Stomach (tissue), 9 donors: ENCODE data around the gene HGS. TPM values are rescaled to one million over a fixed set of nuclear protein-coding genes. Genes with fewer than 3 reads are reported as not detected.

Experiments used
- DNase-seq, 2 donors: peaks; one replicate each; pipeline versions ENCODE4 v3.0.0 to v3.0.0-alpha.2; 2013 to 2019
- H3K27ac ChIP-seq, 5 donors: fragments of 200-600 bp in 4 of 5; sonication (generic) in 4 of 5; one replicate each; pipeline ENCODE4 v1.5.1; 2013 to 2019; ENCODE audit warnings: mild to moderate bottlenecking in 1 of 5, moderate library complexity in 1 of 5
- H3K27me3 ChIP-seq, 3 donors: fragments of 200-600 bp; sonication (generic); one replicate each; pipeline ENCODE4 v1.5.1; 2017 to 2019; ENCODE audit warnings: mixed run types in 1 of 3
- H3K36me3 ChIP-seq, 4 donors: fragments of 200-600 bp; sonication (generic); 1 replicate in 3 of 4; 2 replicates in 1 of 4; pipeline ENCODE4 v1.5.1; 2016 to 2019
- H3K4me1 ChIP-seq, 4 donors: fragments of 200-600 bp; sonication (generic); one replicate each; pipeline ENCODE4 v1.5.1; 2016 to 2019
- H3K4me3 ChIP-seq, 4 donors: fragments of 200-600 bp; sonication (generic) in 3 of 4; one replicate each; pipeline ENCODE4 v1.5.1; 2016 to 2019; ENCODE audit warnings: mild to moderate bottlenecking in 1 of 4
- H3K9me3 ChIP-seq, 4 donors: fragments of 200-600 bp; sonication (generic); one replicate each; pipeline ENCODE4 v1.5.1; 2016 to 2019
- EP300 ChIP-seq: sonication (generic); formaldehyde crosslinking; IDR thresholded peaks from one replicate; pipeline ENCODE4 v1.6.1; 2017; ENCODE audit warnings: antibody characterized with exemption
- POLR2A ChIP-seq, 4 donors: fragments of 450-650 bp; IDR thresholded peaks; one replicate each; pipeline ENCODE4 v1.6.1; 2016; ENCODE audit warnings: antibody characterized with exemption in 4 of 4, control low read depth in 2 of 4, mild to moderate bottlenecking in 1 of 4, moderate library complexity in 1 of 4
- POLR2AphosphoS5 ChIP-seq, 3 donors: sonication (generic); formaldehyde crosslinking; IDR thresholded peaks; one replicate each; pipeline ENCODE4 v1.6.1; 2016; ENCODE audit warnings: antibody characterized with exemption in 3 of 3
- WGBS, 5 donors: extraction: QIAGEN DNeasy Blood & Tissue Kit in 3 of 5; methylation state at CpG; one replicate each; pipeline versions ENCODE4 v1.1.5 to v1.1.7; 2013 to 2018; 5-methylcytosine and 5-hydroxymethylcytosine counted together
- intact Hi-C: fragments of 100-400 bp; cut with DNase I; formaldehyde crosslinking; loops from one replicate; pipeline ENCODE4 v1.15.1; 2023; ENCODE audit warnings: low total_unique reads
- polyA plus RNA-seq, 3 donors: library from polyadenylated mRNA; stranded (reverse); fragments of 200-250 nt; gene quantifications; one replicate each; pipeline ENCODE4 v1.2.3, GENCODE V29; 2013
- total RNA-seq, 5 donors: library from RNA; depleted of rRNA; stranded (reverse); fragments of >200 nt; gene quantifications; one replicate each; pipeline versions ENCODE4 v1.1.0 to v1.2.3, GENCODE V29; 2014 to 2016
- TF ChIP-seq, protein P1 (sequence below), 7 experiments: fragments of 450-650 bp in 4 of 7; fragments of 200-600 bp in 3 of 7; sonication (generic) in 3 of 7; IDR thresholded peaks; one replicate each; pipeline ENCODE4 v1.5.1; 2016 to 2019; ENCODE audit warnings: antibody characterized with exemption in 7 of 7, control low read depth in 2 of 7, mild to moderate bottlenecking in 1 of 7
- donor health status: healthy with polysubstance abuse.
- donor health status: Bipolar disorder and iron deficiency.
- donor health status: healthy.

The HGS gene
- total and polyA plus RNA-seq, 8 donors = 52.0 to 275 (median 129) TPM

DNA sequence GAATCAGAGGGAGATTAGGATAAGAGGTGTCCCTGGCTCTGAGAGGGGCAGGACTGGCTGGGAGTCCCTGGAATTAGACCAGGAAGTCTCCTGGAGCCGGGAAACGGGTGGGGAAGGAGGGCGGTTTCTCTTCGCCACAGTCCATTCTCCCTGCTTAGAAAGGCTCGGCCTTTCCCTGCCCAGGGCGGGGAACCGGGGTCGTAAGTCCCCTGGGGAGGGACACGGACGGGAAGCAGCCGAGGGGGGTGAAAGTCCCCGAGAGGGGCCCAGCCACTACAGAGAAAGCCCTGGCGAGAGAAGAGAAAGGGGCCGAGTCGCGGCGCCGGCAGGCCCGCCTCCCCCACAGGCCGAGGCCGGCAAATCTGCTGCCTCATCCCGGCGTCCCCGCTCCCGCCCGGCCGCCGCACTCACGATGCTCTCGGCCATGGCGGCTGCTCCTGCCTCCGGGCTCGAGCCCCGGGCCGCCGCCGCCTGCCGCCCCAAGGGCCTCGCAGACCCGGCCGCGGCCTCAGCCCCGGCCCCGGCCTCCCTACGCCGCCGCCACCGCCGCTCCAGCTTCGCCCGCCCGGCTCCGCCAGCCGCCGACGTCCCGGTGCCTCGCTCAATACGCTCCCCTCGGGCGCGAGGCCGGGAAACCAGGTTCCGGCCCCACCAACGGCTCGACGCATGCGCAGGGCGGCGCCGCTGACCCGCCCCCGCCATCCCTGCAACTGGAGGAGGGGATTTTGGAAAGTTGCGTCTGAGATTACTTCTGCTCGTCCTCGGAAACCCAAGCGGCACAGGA, 47.1 kb upstream of the HGS start, which contains the start of the genes NPLOC4 and TSPAN10:
Gene NPLOC4, minus strand, starts transcription at position 608 of the 784 bp plus-strand sequence. Its CDS starts 182 bp downstream, at position 426.
Gene TSPAN10, plus strand, starts transcription at position 692 of the 784 bp plus-strand sequence. CDS start 5,217 bp downstream, outside the sequence.
- Histone ChIP-seq H3K27me3 (no peaks in the 10 kb centered on the region), H3K4me3 (peak within 1 kb of the TSS; percentile 65 to 97 (median 80)), H3K36me3 (peaks cover 0 to 3% (median 2%) of the 10 kb centered on the region in 4 donors), H3K27ac (peak within 1 kb of the TSS; percentile 89 to 96 (median 95)), H3K4me1 (peaks cover 20 to 44% (median 40%) of the 10 kb centered on the region in 4 donors), H3K9me3 (no peaks in the 10 kb centered on the region)
- TF ChIP-seq POLR2AphosphoS5 (IDR thresholded peaks at IDR 0.05) = peak; percentile 86 to 97 (median 94)
- no peak for TF ChIP-seq POLR2A (IDR thresholded peaks at IDR 0.05)
- TF ChIP-seq, protein P1, sequence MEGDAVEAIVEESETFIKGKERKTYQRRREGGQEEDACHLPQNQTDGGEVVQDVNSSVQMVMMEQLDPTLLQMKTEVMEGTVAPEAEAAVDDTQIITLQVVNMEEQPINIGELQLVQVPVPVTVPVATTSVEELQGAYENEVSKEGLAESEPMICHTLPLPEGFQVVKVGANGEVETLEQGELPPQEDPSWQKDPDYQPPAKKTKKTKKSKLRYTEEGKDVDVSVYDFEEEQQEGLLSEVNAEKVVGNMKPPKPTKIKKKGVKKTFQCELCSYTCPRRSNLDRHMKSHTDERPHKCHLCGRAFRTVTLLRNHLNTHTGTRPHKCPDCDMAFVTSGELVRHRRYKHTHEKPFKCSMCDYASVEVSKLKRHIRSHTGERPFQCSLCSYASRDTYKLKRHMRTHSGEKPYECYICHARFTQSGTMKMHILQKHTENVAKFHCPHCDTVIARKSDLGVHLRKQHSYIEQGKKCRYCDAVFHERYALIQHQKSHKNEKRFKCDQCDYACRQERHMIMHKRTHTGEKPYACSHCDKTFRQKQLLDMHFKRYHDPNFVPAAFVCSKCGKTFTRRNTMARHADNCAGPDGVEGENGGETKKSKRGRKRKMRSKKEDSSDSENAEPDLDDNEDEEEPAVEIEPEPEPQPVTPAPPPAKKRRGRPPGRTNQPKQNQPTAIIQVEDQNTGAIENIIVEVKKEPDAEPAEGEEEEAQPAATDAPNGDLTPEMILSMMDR (IDR thresholded peaks at IDR 0.05) = no peak
- TF ChIP-seq EP300 = no peak
- intact Hi-C loops = no loop called here
- WGBS, 5 donors = 0 to 1% (median 0%) methylated on average over 36 to 77 of the region's 77 CpGs
- DNase-seq = peak; percentile 92 to 96

DNA sequence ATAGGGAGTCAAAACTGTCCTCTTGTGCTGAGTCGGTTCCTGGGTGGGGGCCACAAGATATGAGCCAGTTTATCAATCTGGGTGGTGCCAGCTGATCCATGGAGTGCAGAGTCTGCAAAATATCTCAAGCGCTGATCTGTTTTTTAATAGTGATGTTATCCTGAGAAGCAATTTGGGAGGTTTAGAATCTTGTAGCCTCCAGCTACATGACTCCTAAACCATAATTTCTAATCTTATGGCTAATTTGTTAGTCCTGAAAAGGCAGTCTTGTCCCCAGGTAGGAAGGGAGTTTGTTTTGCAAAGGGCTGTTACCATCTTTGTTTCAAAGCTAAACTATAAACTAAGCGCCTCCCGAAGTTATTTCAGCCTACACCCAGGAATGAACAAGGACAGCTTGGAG, 45.1 kb upstream of the HGS start:
- intact Hi-C loops = no loop called here
- H3K27ac ChIP-seq = no peak overlapping the region
- WGBS, 5 donors = 54 to 73% (median 61%) methylated on average over 4 of the region's 4 CpGs
- H3K9me3 ChIP-seq = no peaks in the 10 kb centered on the region
- TF ChIP-seq POLR2A (IDR thresholded peaks at IDR 0.05) (no peak), POLR2AphosphoS5 (IDR thresholded peaks at IDR 0.05) (no peak)
- TF ChIP-seq, protein P1 (IDR thresholded peaks at IDR 0.05) = no peak
- H3K27me3 ChIP-seq = no peaks in the 10 kb centered on the region
- peaks cover 20 to 34% (median 33%) of the 10 kb centered on the region in 4 donors for H3K4me1 ChIP-seq
- no peak for DNase-seq
- H3K36me3 ChIP-seq = no peaks in the 10 kb centered on the region
- no peak overlapping the region for H3K4me3 ChIP-seq

DNA sequence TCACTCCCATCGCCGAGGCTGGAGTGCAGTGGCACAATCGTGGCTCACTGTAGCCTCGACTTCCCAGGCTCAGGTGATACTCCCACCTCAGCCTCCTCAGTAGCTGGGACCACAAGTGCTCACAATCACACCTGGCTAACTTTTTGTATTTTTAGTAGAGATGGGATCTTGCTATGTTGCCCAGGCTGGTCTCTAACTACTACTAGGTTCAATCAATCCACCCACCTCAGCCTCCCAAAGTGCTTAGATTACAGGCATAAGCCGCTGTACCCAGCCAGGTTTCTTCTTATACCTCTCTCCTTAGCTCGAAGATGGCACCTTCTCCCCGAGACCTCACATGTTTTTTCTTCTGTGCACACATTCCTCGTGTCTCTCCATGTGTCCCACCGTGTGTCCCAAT, 43.8 kb upstream of the HGS start:
- intact Hi-C loops = no loop called here
- WGBS, 5 donors = 90 to 94% (median 93%) methylated on average over 9 of the region's 9 CpGs
- no peak for DNase-seq
- H3K27me3 ChIP-seq = no peaks in the 10 kb centered on the region
- H3K4me1 ChIP-seq = peaks cover 11 to 21% (median 20%) of the 10 kb centered on the region in 4 donors
- no peak overlapping the region for H3K27ac ChIP-seq
- H3K4me3 ChIP-seq = no peak overlapping the region
- TF ChIP-seq POLR2A (IDR thresholded peaks at IDR 0.05) (no peak), EP300 (no peak), POLR2AphosphoS5 (IDR thresholded peaks at IDR 0.05) (no peak)
- TF ChIP-seq, protein P1 (IDR thresholded peaks at IDR 0.05) = no peak
- no peaks in the 10 kb centered on the region for H3K36me3 ChIP-seq
- H3K9me3 ChIP-seq = no peaks in the 10 kb centered on the region

DNA sequence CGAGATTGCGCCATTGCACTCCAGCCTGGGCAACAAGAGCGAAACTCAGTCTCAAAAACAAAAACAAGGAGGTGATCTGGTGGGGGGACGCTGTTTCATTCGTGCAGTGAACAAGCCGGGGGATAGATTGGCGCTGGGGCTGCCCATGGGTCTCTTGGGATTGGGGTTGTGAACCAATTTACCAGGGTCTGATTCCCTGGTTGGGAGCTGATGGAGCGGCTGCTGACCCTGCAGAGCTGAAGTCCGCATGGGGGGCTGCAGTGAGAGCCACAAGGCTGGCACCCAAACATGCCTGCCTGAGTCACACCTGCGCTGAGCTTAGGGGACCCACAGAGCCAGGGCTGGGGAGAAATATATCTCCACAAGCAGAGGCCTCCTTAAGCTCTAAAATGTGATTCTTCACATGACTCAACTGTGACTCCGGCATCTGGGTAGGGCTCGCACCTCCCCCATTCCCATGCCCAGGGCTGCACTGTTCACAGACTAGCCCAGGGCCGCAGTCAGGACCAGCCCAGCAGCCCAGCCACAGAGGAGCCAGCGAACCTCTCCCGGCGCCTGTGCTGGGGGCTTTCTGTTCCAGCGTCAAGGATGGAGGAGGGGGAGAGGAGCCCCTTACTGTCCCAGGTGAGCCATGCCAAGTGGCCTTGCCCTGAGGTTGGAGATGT, 41.9 kb upstream of the HGS start:
- intact Hi-C loops = no loop called here
- no peak for TF ChIP-seq POLR2A (IDR thresholded peaks at IDR 0.05)
- no peak for TF ChIP-seq POLR2AphosphoS5 (IDR thresholded peaks at IDR 0.05)
- TF ChIP-seq, protein P1 (IDR thresholded peaks at IDR 0.05) = no peak
- no peak for TF ChIP-seq EP300
- H3K9me3 ChIP-seq = no peaks in the 10 kb centered on the region
- H3K27ac ChIP-seq = no peak overlapping the region
- DNase-seq = no peak
- peaks cover 0 to 4% (median under 1%) of the 10 kb centered on the region in 3 donors for H3K27me3 ChIP-seq
- H3K4me1 ChIP-seq = peaks cover 0 to 7% (median 7%) of the 10 kb centered on the region in 4 donors
- H3K36me3 ChIP-seq = peaks cover 0 to 5% (median 0%) of the 10 kb centered on the region in 4 donors
- no peak overlapping the region for H3K4me3 ChIP-seq
- WGBS, 5 donors = 89 to 97% (median 95%) methylated on average over 9 to 17 of the region's 17 CpGs
